ENCODE results near the gene PLEKHN1. TPM values are rescaled to one million over a fixed set of nuclear protein-coding genes. Genes with fewer than 3 reads are reported as not detected.

The PLEKHN1 gene
- polyA plus RNA-seq, 6 donors from 2014 or later: not detected

DNA sequence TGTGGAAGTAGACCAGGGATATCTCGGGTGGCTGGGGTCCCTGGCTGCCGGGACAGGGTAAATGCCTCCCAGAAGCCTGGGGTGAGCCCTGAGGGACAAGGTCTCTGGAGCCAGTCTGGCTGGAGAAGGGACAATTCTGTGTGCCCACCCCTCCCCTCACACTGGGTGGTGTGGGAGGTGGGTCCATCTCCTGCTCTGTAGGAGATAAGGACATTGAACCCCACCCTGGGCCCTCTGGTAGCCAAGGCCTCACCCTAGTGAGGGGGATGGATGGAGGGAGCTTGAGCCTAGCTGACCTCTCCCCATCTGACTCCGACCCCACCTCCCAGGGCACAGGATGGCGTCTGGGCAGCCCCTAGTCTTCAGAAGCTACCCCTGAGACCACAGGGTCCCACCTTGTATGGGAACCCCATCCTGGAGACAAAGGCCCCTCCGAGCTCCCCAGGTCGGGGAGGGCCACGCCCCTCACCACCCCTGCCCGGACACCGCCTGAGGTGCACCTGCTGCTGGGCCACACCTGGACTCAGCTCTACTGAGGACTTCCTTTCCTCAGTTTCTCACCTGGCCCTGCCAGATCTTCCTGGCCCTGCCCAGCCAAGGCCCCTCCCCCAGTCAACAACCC lies 58.0 kb downstream of the PLEKHN1 start:
- no peaks in the 10 kb centered on the region for H3K36me3 Mint-ChIP-seq
- H3K4me3 Mint-ChIP-seq: no peak overlapping the region
- ATAC-seq (ENCODE audit: low read depth in 2 of 2) (no peak), DNase-seq (no peak)
- peaks cover 3 to 12% (median 6%) of the 10 kb centered on the region in 3 donors for H3K4me1 Mint-ChIP-seq
- no peak overlapping the region for H3K27ac Mint-ChIP-seq
- H3K27me3 Mint-ChIP-seq: peaks cover 0 to 20% (median 10%) of the 10 kb centered on the region in 3 donors
- no peaks in the 10 kb centered on the region for H3K9me3 Mint-ChIP-seq

DNA sequence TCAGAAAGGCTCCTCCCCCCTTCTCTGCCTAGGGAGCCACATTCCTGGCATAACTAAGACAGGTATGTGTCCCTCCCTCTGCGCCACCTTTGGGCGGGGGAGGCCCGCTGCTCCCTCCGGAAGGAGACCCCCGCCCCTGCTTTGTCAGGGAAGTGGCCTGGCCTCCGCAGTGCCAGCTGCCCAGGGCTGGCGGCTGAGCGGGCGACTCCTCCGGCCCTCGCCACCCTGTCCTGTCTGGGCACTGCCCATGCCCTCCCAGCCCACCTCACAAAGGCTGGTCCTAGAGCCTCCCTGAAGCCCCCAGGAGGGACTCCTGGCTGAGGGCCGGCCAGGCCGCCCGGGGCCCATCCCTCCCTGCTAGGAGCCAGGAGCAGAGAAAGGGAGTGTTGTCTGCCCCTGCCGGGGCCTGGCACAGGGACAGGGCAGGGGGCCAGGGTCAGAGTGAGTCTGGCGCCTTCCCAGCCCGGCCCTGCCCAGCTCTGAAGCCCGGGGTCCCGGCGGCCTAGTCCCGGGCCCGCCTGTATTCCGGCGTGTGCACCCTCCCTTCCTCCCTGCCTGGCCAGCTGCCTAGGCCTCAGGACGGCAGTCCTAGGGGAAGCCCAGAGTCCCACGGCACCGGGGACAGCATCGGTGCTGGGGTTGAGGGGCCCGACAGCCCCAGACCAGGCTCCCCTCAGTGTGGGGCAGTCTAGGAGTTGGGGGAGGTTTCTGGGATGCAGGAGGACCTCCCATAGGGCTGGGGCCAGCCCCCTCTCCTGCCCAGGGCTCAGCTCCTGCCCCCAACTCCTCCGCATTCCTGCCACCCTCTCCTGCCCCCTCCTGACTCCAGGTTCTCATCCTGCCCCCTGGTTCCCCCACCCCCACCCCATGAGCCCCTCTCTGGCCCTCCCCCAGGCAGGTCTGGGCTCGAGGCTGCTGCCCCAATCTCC lies 58.8 kb downstream of the PLEKHN1 start:
- Mint-ChIP-seq H3K4me1 (peaks cover 3 to 12% (median 6%) of the 10 kb centered on the region in 3 donors), H3K4me3 (no peak overlapping the region), H3K36me3 (no peaks in the 10 kb centered on the region), H3K9me3 (no peaks in the 10 kb centered on the region), H3K27ac (no peak overlapping the region), H3K27me3 (peaks cover 0 to 20% (median 10%) of the 10 kb centered on the region in 3 donors)
- ATAC-seq (ENCODE audit: low read depth in 2 of 2): no peak
- no peak for DNase-seq

Other genes with a start within 250 kb of the PLEKHN1 start
- gene SAMD11, start 42.6 kb upstream of the PLEKHN1 start, polyA plus RNA-seq (ENCODE audit: low read depth in 6 of 6): under 1 TPM in 2 of 6 donors, not detected in 4; 0.19 to 0.40 TPM
- 10 to 100 TPM; 50.8 to 78.2 (median 60.4) TPM for gene NOC2L, start 7.2 kb upstream of the PLEKHN1 start, polyA plus RNA-seq (ENCODE audit: low read depth in 6 of 6)
- 1 to 10 TPM in 4 of 6 donors, under 1 TPM in 1, not detected in 1; 0.70 to 1.8 (median 1.4) TPM for gene KLHL17, start 5.9 kb upstream of the PLEKHN1 start, polyA plus RNA-seq (ENCODE audit: low read depth in 6 of 6)
- gene PERM1, start 15.6 kb downstream of the PLEKHN1 start, polyA plus RNA-seq (ENCODE audit: low read depth in 6 of 6): not detected
- under 1 TPM in 2 of 6 donors, not detected in 4; 0.45 to 0.64 TPM for gene HES4, start 33.6 kb downstream of the PLEKHN1 start, polyA plus RNA-seq (ENCODE audit: low read depth in 6 of 6)
- 100 to 1,000 TPM in 4 of 6 donors, 10 to 100 TPM in 2; 55.1 to 183 (median 124) TPM for gene ISG15, start 47.0 kb downstream of the PLEKHN1 start, polyA plus RNA-seq (ENCODE audit: low read depth in 6 of 6)
- under 1 TPM in 2 of 6 donors, not detected in 4; 0.04 to 0.52 TPM for gene AGRN, start 53.6 kb downstream of the PLEKHN1 start, polyA plus RNA-seq (ENCODE audit: low read depth in 6 of 6)
- gene RNF223, start 107.8 kb downstream of the PLEKHN1 start, polyA plus RNA-seq (ENCODE audit: low read depth in 6 of 6): not detected
- gene C1orf159, start 149.6 kb downstream of the PLEKHN1 start, polyA plus RNA-seq (ENCODE audit: low read depth in 6 of 6): 1 to 10 TPM in 5 of 6 donors, not detected in 1; 2.0 to 6.3 (median 4.3) TPM
- gene TTLL10, start 207.4 kb downstream of the PLEKHN1 start, polyA plus RNA-seq (ENCODE audit: low read depth in 6 of 6): not detected
- 10 to 100 TPM in 1 of 6 donors, 1 to 10 TPM in 5; 2.4 to 13.0 (median 7.9) TPM for gene TNFRSF18, start 240.1 kb downstream of the PLEKHN1 start, polyA plus RNA-seq (ENCODE audit: low read depth in 6 of 6)
- under 1 TPM in 3 of 6 donors, not detected in 3; 0.18 to 0.36 (median 0.32) TPM for gene TNFRSF4, start 247.7 kb downstream of the PLEKHN1 start, polyA plus RNA-seq (ENCODE audit: low read depth in 6 of 6)

Data from naive B cell (primary cell).